GM23338 (cell line): ENCODE data around the gene TM9SF4. TPM values are rescaled to one million over a fixed set of nuclear protein-coding genes. Genes with fewer than 3 reads are reported as not detected.

Experiments used
- ATAC-seq: fragments of 200-7000 bp; cut with Tn5 transposase; 3 replicates; pipeline ENCODE4 v1.9.1; 2020
- DNase-seq: peaks from one replicate; pipeline ENCODE4 v3.0.0-alpha.2; 2015; ENCODE audit warnings: low spot score
- H2AFZ ChIP-seq: fragments of 200-600 bp; sonication (generic); 2 replicates; pipeline ENCODE4 v1.8.0; 2016; ENCODE audit warnings: antibody characterized with exemption, mild to moderate bottlenecking, moderate library complexity
- H3F3A ChIP-seq: fragments of 200-600 bp; sonication (generic); replicated peaks from 2 replicates; pipeline ENCODE4 v1.8.0; 2017; ENCODE audit warnings: antibody characterized with exemption, mixed run types, low read depth
- H3K27ac ChIP-seq: fragments of 200-600 bp; sonication (generic); 2 replicates; pipeline ENCODE4 v1.6.1; 2016; ENCODE audit warnings: low read depth
- H3K27me3 ChIP-seq: fragments of 200-600 bp; sonication (generic); 2 replicates; pipeline ENCODE4 v1.8.0; 2016; ENCODE audit warnings: mild to moderate bottlenecking, mixed run types, moderate library complexity; ENCODE audit not compliant: insufficient read depth
- H3K36me3 ChIP-seq: fragments of 200-600 bp; sonication (generic); 2 replicates; pipeline ENCODE4 v1.8.0; 2016; ENCODE audit warnings: mild to moderate bottlenecking; ENCODE audit not compliant: insufficient read depth
- H3K4me1 ChIP-seq: fragments of 200-600 bp; sonication (generic); 2 replicates; pipeline ENCODE4 v1.8.0; 2016; ENCODE audit warnings: mild to moderate bottlenecking, moderate library complexity; ENCODE audit not compliant: insufficient read depth
- H3K4me2 ChIP-seq: fragments of 200-600 bp; sonication (generic); 2 replicates; pipeline ENCODE4 v1.7.1; 2017; ENCODE audit warnings: mixed run types
- H3K4me3 ChIP-seq: fragments of 200-600 bp; sonication (generic); 2 replicates; pipeline ENCODE4 v1.6.1; 2016; ENCODE audit warnings: mixed run types
- H3K79me2 ChIP-seq: fragments of 200-600 bp; sonication (generic); replicated peaks from 2 replicates; pipeline ENCODE4 v1.8.0; 2017; ENCODE audit warnings: mild to moderate bottlenecking; ENCODE audit not compliant: insufficient read depth
- H3K9me2 ChIP-seq: fragments of 200-600 bp; sonication (generic); 2 replicates; pipeline ENCODE4 v1.8.0; 2017; ENCODE audit not compliant: insufficient read depth
- H4K20me1 ChIP-seq: fragments of 200-600 bp; sonication (generic); replicated peaks from 2 replicates; pipeline ENCODE4 v1.8.0; 2017; ENCODE audit warnings: mild to moderate bottlenecking; ENCODE audit not compliant: insufficient read depth
- H3K27ac Mint-ChIP-seq: 2 replicates; pipeline ENCODE4 v1.8.0; 2020; ENCODE audit warnings: inconsistent platforms, mild to moderate bottlenecking, moderate library complexity, mixed read lengths
- H3K27me3 Mint-ChIP-seq: 3 replicates; pipeline ENCODE4 v1.8.0; 2022; ENCODE audit warnings: low read depth, mild to moderate bottlenecking, moderate library complexity, mixed read lengths, inconsistent platforms; ENCODE audit not compliant: insufficient read depth, poor library complexity
- H3K36me3 Mint-ChIP-seq: 3 replicates; pipeline ENCODE4 v1.8.0; 2021; ENCODE audit warnings: low read depth, mild to moderate bottlenecking, inconsistent platforms, moderate library complexity, mixed read lengths
- H3K4me1 Mint-ChIP-seq: 3 replicates; pipeline ENCODE4 v1.8.0; 2020; ENCODE audit warnings: mild to moderate bottlenecking, inconsistent platforms, mixed read lengths
- H3K4me3 Mint-ChIP-seq: 3 replicates; pipeline ENCODE4 v1.8.0; 2021; ENCODE audit warnings: moderate library complexity, mild to moderate bottlenecking, inconsistent platforms, mixed read lengths
- H3K9me3 Mint-ChIP-seq: 3 replicates; pipeline ENCODE4 v1.8.0; 2020; ENCODE audit warnings: moderate library complexity, mild to moderate bottlenecking, inconsistent platforms, mixed read lengths
- CTCF ChIP-seq, 2 experiments: fragments of 200-600 bp in 1 of 2; sonication (generic) in 1 of 2; conservative IDR thresholded peaks; 2 replicates each; pipeline versions ENCODE4 v1.5.1 to v1.6.1; 2016 to 2017; ENCODE audit warnings: antibody characterized with exemption in 2 of 2, low read depth in 2 of 2, mild to moderate bottlenecking in 2 of 2, moderate library complexity in 1 of 2
- ETS1 ChIP-seq: IDR thresholded peaks from 2 replicates; pipeline ENCODE4 v1.6.1; 2016; ENCODE audit warnings: antibody characterized with exemption
- EZH2 ChIP-seq: fragments of 200-600 bp; sonication (generic); IDR thresholded peaks from one replicate; pipeline ENCODE4 v1.8.0; 2017; ENCODE audit warnings: antibody characterized with exemption, mild to moderate bottlenecking, low read depth; ENCODE audit not compliant: unreplicated experiment
- JUNB ChIP-seq: IDR thresholded peaks from one replicate; pipeline ENCODE4 v1.6.1; 2016; ENCODE audit warnings: antibody characterized with exemption; ENCODE audit not compliant: unreplicated experiment
- REST ChIP-seq: IDR thresholded peaks from one replicate; pipeline ENCODE4 v1.6.1; 2018; ENCODE audit warnings: antibody characterized with exemption; ENCODE audit not compliant: unreplicated experiment
- ZNF114 ChIP-seq: fragments of 250-450 bp; sonication (Bioruptor Pico); IDR thresholded peaks from 2 replicates; pipeline ENCODE4 v1.5.0; 2020; ENCODE audit warnings: mild to moderate bottlenecking, moderate library complexity
- ZNF331 ChIP-seq: fragments of 250-450 bp; sonication (Bioruptor Pico); IDR thresholded peaks from 2 replicates; pipeline ENCODE4 v1.5.0; 2020; ENCODE audit warnings: low read depth, mild to moderate bottlenecking, moderate library complexity
- polyA plus RNA-seq: library from polyadenylated mRNA; unstranded; fragments of >200 nt; fragmentation: Nextera tagmentation; extraction: Ambion mirVana; gene quantifications from 2 replicates; pipeline ENCODE4 v1.2.1, GENCODE V29; 2016
- total RNA-seq: library from RNA; depleted of rRNA; stranded (reverse); fragments of >200 nt; shearing (Covaris generic); gene quantifications from 2 replicates; pipeline ENCODE4 v1.2.3, GENCODE V29; 2014

Gene TM9SF4
- total and polyA plus RNA-seq, 2 experiments from 2014 or later, result 20.4 to 52.6 TPM

DNA sequence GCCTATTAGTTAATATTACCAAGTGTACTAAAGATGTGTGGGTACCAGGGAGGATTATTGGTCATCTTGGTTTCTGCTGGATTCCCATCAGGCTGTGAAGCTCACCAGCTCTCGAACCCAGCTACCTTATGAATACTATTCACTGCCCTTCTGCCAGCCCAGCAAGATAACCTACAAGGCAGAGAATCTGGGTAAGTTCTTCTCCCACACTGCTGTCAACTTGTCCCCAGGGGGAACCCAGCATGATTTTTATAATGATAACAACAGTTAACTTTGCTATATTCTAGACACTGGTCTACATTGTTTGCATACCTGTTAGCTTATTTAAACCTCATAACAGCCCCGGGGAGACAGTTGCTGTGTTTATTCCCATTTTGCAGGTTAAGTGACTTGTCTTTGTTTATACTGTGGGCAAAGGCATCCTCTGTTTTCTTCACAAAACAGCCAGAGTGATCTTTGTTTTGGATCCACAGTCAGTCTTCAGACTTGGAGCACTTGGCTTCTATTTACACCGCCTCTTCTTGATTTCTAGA lies 26.5 kb downstream of the TM9SF4 start:
- Mint-ChIP-seq H3K9me3 (no peaks in the 10 kb centered on the region), H3K36me3 (peaks cover 37% of the 10 kb centered on the region), H3K4me1 (peaks cover 4% of the 10 kb centered on the region; the same call in 2 of the 3 replicates), H3K27ac (no peak overlapping the region), H3K27me3 (peaks cover 4% of the 10 kb centered on the region), H3K4me3 (no peak overlapping the region)
- no peak overlapping the region for H3K27ac ChIP-seq
- H3K4me2 ChIP-seq, result no peak overlapping the region
- peaks cover 53% of the 10 kb centered on the region for H4K20me1 ChIP-seq
- H3K4me3 ChIP-seq, result no peak overlapping the region
- H3F3A ChIP-seq, result no peaks in the 10 kb centered on the region
- no peaks in the 10 kb centered on the region for H3K9me2 ChIP-seq
- H2AFZ ChIP-seq, result no peak overlapping the region
- no peak for TF ChIP-seq ETS1
- H3K27me3 ChIP-seq, result no peaks in the 10 kb centered on the region
- ATAC-seq (no peak), DNase-seq (no peak)
- peaks cover 28% of the 10 kb centered on the region for H3K36me3 ChIP-seq
- peaks cover 20% of the 10 kb centered on the region for H3K79me2 ChIP-seq
- no peaks in the 10 kb centered on the region for H3K4me1 ChIP-seq

DNA sequence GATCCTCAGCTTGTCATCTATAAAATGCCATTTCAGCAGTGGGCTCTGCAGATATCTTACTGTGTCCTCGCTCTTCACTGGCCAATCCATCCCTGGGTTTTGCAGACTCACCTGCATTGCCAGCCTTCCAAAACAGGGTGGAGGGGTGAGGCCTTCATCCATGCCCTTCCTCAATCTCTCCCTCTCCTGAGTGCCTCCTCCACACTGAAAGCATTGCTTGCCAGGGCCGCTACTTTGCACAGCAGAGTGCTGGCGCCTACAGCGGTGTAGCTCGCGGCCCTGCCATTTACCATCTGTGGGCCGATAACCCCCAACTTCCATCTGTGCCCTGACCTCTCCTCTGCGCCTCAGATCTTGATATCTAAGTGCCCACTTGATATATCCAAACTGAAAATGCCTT lies 29.4 kb downstream of the TM9SF4 start:
- H3K27me3 ChIP-seq, result no peaks in the 10 kb centered on the region
- no peak for TF ChIP-seq EZH2
- TF ChIP-seq ETS1, result no peak
- TF ChIP-seq JUNB, result no peak
- TF ChIP-seq ZNF114, result no peak
- no peak for TF ChIP-seq ZNF331
- no peak for TF ChIP-seq REST
- TF ChIP-seq CTCF (conservative IDR thresholded peaks at IDR 0.05; ENCODE audit: low read depth in 2 of 2), result no peak
- no peak overlapping the region for H2AFZ ChIP-seq
- H3F3A ChIP-seq, result no peaks in the 10 kb centered on the region
- no peak overlapping the region for H3K4me2 ChIP-seq
- Mint-ChIP-seq H3K27me3 (peaks cover 4% of the 10 kb centered on the region), H3K4me1 (no peaks in the 10 kb centered on the region), H3K9me3 (no peaks in the 10 kb centered on the region), H3K4me3 (no peak overlapping the region), H3K36me3 (peaks cover 57% of the 10 kb centered on the region), H3K27ac (no peak overlapping the region)
- ATAC-seq (no peak), DNase-seq (no peak)
- H4K20me1 ChIP-seq, result peaks cover 57% of the 10 kb centered on the region
- H3K4me3 ChIP-seq, result no peak overlapping the region
- H3K79me2 ChIP-seq, result no peaks in the 10 kb centered on the region
- peaks cover 52% of the 10 kb centered on the region for H3K36me3 ChIP-seq
- H3K9me2 ChIP-seq, result no peaks in the 10 kb centered on the region
- no peaks in the 10 kb centered on the region for H3K4me1 ChIP-seq
- H3K27ac ChIP-seq, result no peak overlapping the region
